HepG2 (cell line): ENCODE data around the gene WNT3A. TPM values are rescaled to one million over a fixed set of nuclear protein-coding genes. Genes with fewer than 3 reads are reported as not detected.

ENCODE experiments used
- ATAC-seq: fragments of 200-7000 bp; cut with Tn5 transposase; 3 replicates; pipeline ENCODE4 v1.9.1; 2020; ENCODE audit warnings: mild to moderate bottlenecking, moderate library complexity
- BruUV-seq: library from RNA; stranded (reverse); fragments of 400-500 nt; replicated peaks from 2 replicates; lab custom pipeline; 2021; lab: Mats Ljungman, UMichigan
- CTCF ChIA-PET: fragments of 300-600 bp; formaldehyde crosslinking; extraction: SDS; loops from one replicate; lab custom pipeline; 2021; ENCODE audit warnings: low total read pairs, inconsistent platforms, low intra/inter-chr PET ratio; lab: Yijun Ruan, JAX
- POLR2A ChIA-PET: fragments of 350-600 bp; sonication (Branson Sonifier 250); formaldehyde crosslinking; loops from one replicate; lab custom pipeline; 2020; ENCODE audit warnings: antibody characterized with exemption, inconsistent platforms; lab: Yijun Ruan, JAX
- DNase-seq: peaks from one replicate; pipeline ENCODE4 v3.0.0-alpha.2; 2015; ENCODE audit warnings: low spot score
- FAIRE-seq: peaks from 3 replicates; lab custom pipeline; 2011; peaks lifted over from hg19 to GRCh38; lab: Jason Lieb, UNC
- H2AFZ ChIP-seq: one replicate; pipeline ENCODE4 v1.6.1; 2011; ENCODE audit warnings: low read length, inconsistent platforms
- H3K27ac ChIP-seq: fragments of 300-600 bp; 3 replicates; pipeline ENCODE4 v1.8.0; 2011; ENCODE audit warnings: mixed run types, mild to moderate bottlenecking, mixed read lengths, low read length, inconsistent platforms; ENCODE audit not compliant: insufficient read depth; ENCODE audit errors: extremely low read length
- H3K27me3 ChIP-seq, 2 experiments: fragments of 200-600 bp in 1 of 2; 2 replicates in 1 of 2; 3 replicates in 1 of 2; pipeline versions ENCODE4 v1.6.0 to v1.8.0; 2011; ENCODE audit warnings: low read length in 2 of 2, mild to moderate bottlenecking in 2 of 2, moderate library complexity in 2 of 2, inconsistent platforms in 1 of 2; ENCODE audit not compliant: insufficient read depth in 2 of 2, control insufficient read depth in 1 of 2
- H3K36me3 ChIP-seq, 2 experiments: fragments of 200-600 bp in 1 of 2; replicated peaks in 1 of 2; 2 replicates in 1 of 2; 3 replicates in 1 of 2; pipeline versions ENCODE4 v1.5.1 to v1.8.0; 2011; ENCODE audit warnings: low read length in 2 of 2, inconsistent platforms in 1 of 2; ENCODE audit not compliant: insufficient read depth in 2 of 2, control insufficient read depth in 1 of 2
- H3K4me1 ChIP-seq: 2 replicates; pipeline ENCODE4 v1.5.1; 2012; ENCODE audit warnings: low read length, inconsistent platforms; ENCODE audit not compliant: insufficient read depth
- H3K4me2 ChIP-seq: 2 replicates; pipeline ENCODE4 v1.6.0; 2011; ENCODE audit warnings: low read depth, low read length, inconsistent platforms
- H3K4me3 ChIP-seq, 3 experiments: fragments of 200-600 bp in 1 of 3; sonication (generic), shearing (Covaris generic) in 1 of 3; replicated peaks in 1 of 3; 2 replicates each; pipeline ENCODE4 v1.5.1; 2011 to 2016; ENCODE audit warnings: low read length in 3 of 3, inconsistent platforms in 2 of 3, low read depth in 2 of 3, mild to moderate bottlenecking in 2 of 3, control low read depth in 1 of 3, mixed read lengths in 1 of 3; ENCODE audit not compliant: insufficient read depth in 1 of 3
- H3K79me2 ChIP-seq: one replicate; pipeline ENCODE4 v1.6.1; 2011; ENCODE audit warnings: low read length, inconsistent platforms; ENCODE audit not compliant: insufficient read depth
- H3K9ac ChIP-seq: 2 replicates; pipeline ENCODE4 v1.6.0; 2011; ENCODE audit warnings: mild to moderate bottlenecking, low read depth, low read length, inconsistent platforms; ENCODE audit not compliant: insufficient read depth
- H3K9me3 ChIP-seq: 2 replicates; pipeline ENCODE4 v1.5.1; 2012; ENCODE audit warnings: mild to moderate bottlenecking, low read length
- H4K20me1 ChIP-seq: 2 replicates; pipeline ENCODE4 v1.6.0; 2011; ENCODE audit warnings: inconsistent platforms, mild to moderate bottlenecking, low read length, moderate library complexity; ENCODE audit not compliant: insufficient read depth
- FOSL2 ChIP-seq: sonication (generic); formaldehyde crosslinking; IDR thresholded peaks from 2 replicates; pipeline ENCODE4 v1.4.0; 2020; ENCODE audit warnings: missing genetic modification reagents
- JUND ChIP-seq: sonication (generic); formaldehyde crosslinking; IDR thresholded peaks from 2 replicates; pipeline ENCODE4 v1.8.0; 2022; ENCODE audit warnings: mild to moderate bottlenecking, missing genetic modification reagents
- NCOR1 ChIP-seq: fragments of 200-600 bp; sonication (generic); IDR thresholded peaks from 2 replicates; pipeline ENCODE4 v1.7.0; 2017; ENCODE audit warnings: antibody characterized with exemption, low read length, borderline replicate concordance
- NFATC3 ChIP-seq: sonication (generic); formaldehyde crosslinking; IDR thresholded peaks from 2 replicates; pipeline ENCODE4 v1.5.1; 2020; ENCODE audit warnings: mild to moderate bottlenecking, missing genetic modification reagents
- POLR2AphosphoS2 ChIP-seq: IDR thresholded peaks from 2 replicates; pipeline ENCODE4 v1.6.1; 2011; ENCODE audit warnings: low read depth, low read length, improper control_type of control experiment
- RBM22 ChIP-seq: fragments of 200-400 bp; formaldehyde crosslinking; optimal IDR thresholded peaks from 2 replicates; pipeline ENCODE3; 2017; ENCODE audit warnings: mild to moderate bottlenecking, low read length, moderate library complexity
- ZFP90 ChIP-seq: sonication (generic); formaldehyde crosslinking; IDR thresholded peaks from 2 replicates; pipeline ENCODE4 v1.8.0; 2022; ENCODE audit warnings: missing genetic modification reagents, mild to moderate bottlenecking, inconsistent platforms, borderline replicate concordance
- ZNF225 ChIP-seq: sonication (generic); formaldehyde crosslinking; IDR thresholded peaks from 2 replicates; pipeline ENCODE4 v1.4.0; 2020; ENCODE audit warnings: mild to moderate bottlenecking, missing genetic modification reagents
- ZNF326 ChIP-seq: sonication (generic); formaldehyde crosslinking; IDR thresholded peaks from 2 replicates; pipeline ENCODE4 v1.4.0; 2020; ENCODE audit warnings: missing genetic modification reagents, borderline replicate concordance
- ZNF768 ChIP-seq: sonication (generic); formaldehyde crosslinking; IDR thresholded peaks from 2 replicates; pipeline ENCODE4 v1.4.0; 2020; ENCODE audit warnings: missing genetic modification reagents
- WGBS: methylation state at CpG from one replicate; pipeline ENCODE4 v1.1.6; 2017; ENCODE audit warnings: low lambda C conversion rate; 5-methylcytosine and 5-hydroxymethylcytosine counted together
- in situ Hi-C: cut with HindIII; loops from 2 replicates; pipeline ENCODE4 v1.10.0; 2017; ENCODE audit warnings: low pct_unique_long_range_greater_than_20kb; ENCODE audit not compliant: extremely low pct_ligation_motif_present
- intact Hi-C: fragments of 100-400 bp; cut with micrococcal nuclease; formaldehyde crosslinking; loops from one replicate; pipeline ENCODE4 v1.10.0; 2022; ENCODE audit not compliant: unreplicated experiment
- polyA plus RNA-seq, 8 experiments: library from polyadenylated mRNA; depleted of rRNA in 3 of 8; stranded (reverse) in 7 of 8; unstranded in 1 of 8; fragments of >200 nt; fragmentation: Illumina TruSeq in 4 of 8; extraction: Trizol in 4 of 8; gene quantifications; 2 replicates each; pipeline versions ENCODE4 v1.2.1 to v1.2.3, GENCODE V29; 2011 to 2016; ENCODE audit warnings: low read depth in 4 of 8, missing spikeins in 1 of 8, mixed read lengths in 1 of 8; ENCODE audit not compliant: insufficient read depth in 1 of 8
- total RNA-seq, 5 experiments: library from RNA; depleted of rRNA; stranded (reverse); fragments of >200 nt; fragmentation: Illumina TruSeq; extraction: Trizol; gene quantifications; 2 replicates each; pipeline ENCODE4 v1.2.3, GENCODE V29; 2016; ENCODE audit warnings: low read depth in 1 of 5
- TF ChIP-seq, protein P1 (sequence below): sonication (generic); formaldehyde crosslinking; conservative IDR thresholded peaks from 2 replicates; pipeline ENCODE4 v1.8.0; 2022; ENCODE audit warnings: mild to moderate bottlenecking, moderate library complexity, missing genetic modification reagents
- TF ChIP-seq, protein P2 (sequence below): sonication (generic); formaldehyde crosslinking; IDR thresholded peaks from 2 replicates; pipeline ENCODE4 v1.4.0; 2020; ENCODE audit warnings: missing genetic modification reagents, low read depth, mild to moderate bottlenecking, borderline replicate concordance

Gene WNT3A
- total and polyA plus RNA-seq, 2 of the 13 experiments (the other 11 are each of a cell fraction or from before 2014, with no cell fraction given): not detected

DNA sequence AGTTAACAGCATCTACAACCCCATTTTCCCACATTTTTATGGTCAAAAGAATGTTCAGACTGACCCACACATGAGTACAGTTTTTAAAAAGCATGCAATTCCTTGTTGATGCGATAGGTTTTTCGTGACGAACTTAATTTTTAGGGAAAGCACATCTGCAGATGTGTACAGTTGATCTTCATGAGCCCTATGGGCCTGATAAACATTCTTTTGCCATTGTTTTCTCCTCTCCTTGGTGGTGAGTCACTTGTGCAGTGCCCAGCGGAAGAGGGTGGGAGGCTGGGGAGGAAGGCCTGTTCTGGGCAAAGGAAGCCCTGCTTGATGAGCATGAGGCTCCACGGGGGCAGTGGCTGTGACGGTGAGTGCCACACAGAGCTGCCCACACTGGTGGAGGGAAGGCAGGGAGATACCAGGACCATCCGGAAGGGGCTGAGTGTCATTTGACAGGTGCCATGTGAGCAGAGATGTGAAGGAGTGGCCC lies 81.0 kb downstream of the WNT3A start:
- TF ChIP-seq FOSL2 (CRISPR knock-in tag) (peak; percentile 62), JUND (no peak), ZNF225 (CRISPR knock-in tag) (no peak), RBM22 (peak; percentile 85), NFATC3 (CRISPR knock-in tag) (no peak), NCOR1 (no peak), POLR2AphosphoS2 (peak; percentile 68; the same call in 1 of the 2 replicates), ZFP90 (CRISPR knock-in tag) (no peak), ZNF326 (CRISPR knock-in tag) (peak; percentile 85; the same call in 1 of the 2 replicates), ZNF768 (CRISPR knock-in tag) (0 out of 2 replicates have a peak, but pooled peaks have one; percentile 17)
- TF ChIP-seq, protein P1, sequence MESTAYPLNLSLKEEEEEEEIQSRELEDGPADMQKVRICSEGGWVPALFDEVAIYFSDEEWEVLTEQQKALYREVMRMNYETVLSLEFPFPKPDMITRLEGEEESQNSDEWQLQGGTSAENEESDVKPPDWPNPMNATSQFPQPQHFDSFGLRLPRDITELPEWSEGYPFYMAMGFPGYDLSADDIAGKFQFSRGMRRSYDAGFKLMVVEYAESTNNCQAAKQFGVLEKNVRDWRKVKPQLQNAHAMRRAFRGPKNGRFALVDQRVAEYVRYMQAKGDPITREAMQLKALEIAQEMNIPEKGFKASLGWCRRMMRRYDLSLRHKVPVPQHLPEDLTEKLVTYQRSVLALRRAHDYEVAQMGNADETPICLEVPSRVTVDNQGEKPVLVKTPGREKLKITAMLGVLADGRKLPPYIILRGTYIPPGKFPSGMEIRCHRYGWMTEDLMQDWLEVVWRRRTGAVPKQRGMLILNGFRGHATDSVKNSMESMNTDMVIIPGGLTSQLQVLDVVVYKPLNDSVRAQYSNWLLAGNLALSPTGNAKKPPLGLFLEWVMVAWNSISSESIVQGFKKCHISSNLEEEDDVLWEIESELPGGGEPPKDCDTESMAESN (CRISPR knock-in tag): 0 out of 2 replicates have a peak, but pooled peaks have one; percentile 21
- TF ChIP-seq, protein P2, sequence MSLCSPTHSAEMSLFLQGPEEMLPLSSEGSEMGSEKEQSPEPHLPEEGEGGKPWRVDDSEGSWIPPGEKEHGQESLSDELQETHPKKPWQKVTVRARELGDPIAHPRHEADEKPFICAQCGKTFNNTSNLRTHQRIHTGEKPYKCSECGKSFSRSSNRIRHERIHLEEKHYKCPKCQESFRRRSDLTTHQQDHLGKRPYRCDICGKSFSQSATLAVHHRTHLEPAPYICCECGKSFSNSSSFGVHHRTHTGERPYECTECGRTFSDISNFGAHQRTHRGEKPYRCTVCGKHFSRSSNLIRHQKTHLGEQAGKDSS (CRISPR knock-in tag): no peak
- BruUV-seq: no TSS peak
- no peak overlapping the region for H3K4me2 ChIP-seq
- peaks cover 100% of the 10 kb centered on the region for H3K79me2 ChIP-seq
- ATAC-seq: no peak
- ChIA-PET POLR2A (interaction anchor here (1.2 kb wide), 1 partner anchor 14 kb away, joined by 3 read pairs; no protein-coding TSS in a partner anchor), CTCF (no interaction called here)
- H3K36me3 ChIP-seq: peaks cover 9 to 62% of the 10 kb centered on the region in 2 experiments
- no peak for FAIRE-seq
- peaks cover 95% of the 10 kb centered on the region for H4K20me1 ChIP-seq
- WGBS: 82% methylated on average over 7 of the region's 7 CpGs
- H3K27me3 ChIP-seq: no peaks in the 10 kb centered on the region; a peak in 1 of 5 replicates
- in situ Hi-C loops: no loop called here
- H3K9me3 ChIP-seq: peaks cover 6% of the 10 kb centered on the region; the same call in 1 of the 2 replicates
- H3K4me1 ChIP-seq: peaks cover 74% of the 10 kb centered on the region
- DNase-seq: no peak
- no peak overlapping the region for H3K4me3 ChIP-seq
- intact Hi-C loops: loop anchor here (10.0 kb wide), 1 partner anchor 1153 kb away; no protein-coding TSS in a partner anchor
- no peak overlapping the region; the same call in 1 of the 2 replicates for H3K9ac ChIP-seq
- no peak overlapping the region for H3K27ac ChIP-seq
- no peak overlapping the region for H2AFZ ChIP-seq
